Measurements from ENCODE around the gene MT1M.

GRCh38 chr16:56632848-56633365, 448 bp downstream of the MT1M start:
- TF ChIP-seq CTCF (IDR thresholded peaks at IDR 0.05) (no peak), SIN3A (IDR thresholded peaks at IDR 0.05; ENCODE audit: borderline replicate concordance, insufficient read depth, low read depth, low read length) (no peak), POLR2AphosphoS5 (IDR thresholded peaks at IDR 0.05; ENCODE audit: low read depth, low read length) (no peak), REST (IDR thresholded peaks at IDR 0.05; ENCODE audit: insufficient read depth in 1 of 2, low read depth in 2 of 2, low read length in 1 of 2) (no peak)

All from Panc1 (cell line).